Ectodermal cell (in vitro differentiated cells): ENCODE measurements around the gene TMEM107.

Experiments used
- H3K27ac ChIP-seq: 2 replicates; pipeline ENCODE4 v1.7.0; 2013; ENCODE audit warnings: mild to moderate bottlenecking, low read depth, low read length; ENCODE audit not compliant: insufficient read depth, poor library complexity, severe bottlenecking
- H3K27me3 ChIP-seq: 2 replicates; pipeline ENCODE4 v1.7.0; 2013; ENCODE audit warnings: mild to moderate bottlenecking, low read length; ENCODE audit not compliant: insufficient read depth, control insufficient read depth, poor library complexity, severe bottlenecking
- H3K36me3 ChIP-seq: one replicate; pipeline ENCODE4 v1.7.0; 2013; ENCODE audit warnings: low read length; ENCODE audit not compliant: control insufficient read depth, insufficient read depth
- H3K4me1 ChIP-seq: one replicate; pipeline ENCODE4 v1.7.0; 2013; ENCODE audit warnings: low read length; ENCODE audit not compliant: control insufficient read depth, insufficient read depth
- H3K4me3 ChIP-seq: 2 replicates; pipeline ENCODE4 v1.7.0; 2013; ENCODE audit warnings: low read depth, low read length, control low read depth; ENCODE audit not compliant: insufficient read depth
- H3K9me3 ChIP-seq: 2 replicates; pipeline ENCODE4 v1.7.0; 2013; ENCODE audit warnings: mild to moderate bottlenecking, low read length, moderate library complexity; ENCODE audit not compliant: control insufficient read depth
- WGBS, 2 experiments: methylation state at CpG; one replicate each; pipeline ENCODE4 v1.1.7; 2013; ENCODE audit warnings: missing lambda C conversion rate in 2 of 2; 5-methylcytosine and 5-hydroxymethylcytosine counted together

Gene TMEM107

DNA sequence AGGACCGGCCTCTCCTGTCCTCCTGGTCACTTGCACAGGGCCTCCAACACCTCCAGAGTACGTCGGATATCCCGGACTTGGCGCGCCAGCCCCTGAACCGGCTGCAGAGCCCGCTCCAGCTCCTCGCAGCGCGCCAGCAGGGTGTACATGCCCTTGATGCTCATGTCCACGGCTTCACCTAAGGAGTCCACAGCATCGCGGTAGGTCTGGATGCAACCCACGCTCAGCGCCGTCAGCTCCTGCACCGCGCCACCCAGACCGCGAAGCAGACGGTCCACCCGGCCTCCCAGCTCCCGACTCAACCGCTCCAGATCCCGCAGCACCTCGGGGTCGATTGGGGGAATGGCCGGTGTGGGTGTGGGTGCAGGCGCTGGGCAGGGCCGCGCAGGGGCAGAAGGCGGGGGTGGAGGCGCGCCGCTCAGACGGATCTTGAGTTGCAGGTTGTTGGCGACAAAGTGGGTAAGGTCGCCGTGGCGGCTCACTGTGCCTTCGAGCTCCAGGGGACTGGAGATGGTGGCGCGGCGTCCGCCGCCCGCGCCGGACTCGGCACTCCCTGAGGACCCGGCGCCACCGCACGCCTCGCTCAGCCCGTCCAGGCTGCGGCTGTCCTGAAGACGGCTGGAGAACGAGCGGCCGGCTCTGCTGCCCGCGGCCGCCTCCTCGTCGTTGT, 13.0 kb upstream of the TMEM107 start:
- Histone ChIP-seq H3K27me3 (peaks cover 21% of the 10 kb centered on the region), H3K36me3 (no peaks in the 10 kb centered on the region), H3K4me1 (peaks cover 17% of the 10 kb centered on the region), H3K27ac (no peak overlapping the region), H3K4me3 (peak overlapping the region; percentile 58), H3K9me3 (no peaks in the 10 kb centered on the region)
- WGBS, 2 experiments: 13% methylated on average over 67 of the region's 67 CpGs

DNA sequence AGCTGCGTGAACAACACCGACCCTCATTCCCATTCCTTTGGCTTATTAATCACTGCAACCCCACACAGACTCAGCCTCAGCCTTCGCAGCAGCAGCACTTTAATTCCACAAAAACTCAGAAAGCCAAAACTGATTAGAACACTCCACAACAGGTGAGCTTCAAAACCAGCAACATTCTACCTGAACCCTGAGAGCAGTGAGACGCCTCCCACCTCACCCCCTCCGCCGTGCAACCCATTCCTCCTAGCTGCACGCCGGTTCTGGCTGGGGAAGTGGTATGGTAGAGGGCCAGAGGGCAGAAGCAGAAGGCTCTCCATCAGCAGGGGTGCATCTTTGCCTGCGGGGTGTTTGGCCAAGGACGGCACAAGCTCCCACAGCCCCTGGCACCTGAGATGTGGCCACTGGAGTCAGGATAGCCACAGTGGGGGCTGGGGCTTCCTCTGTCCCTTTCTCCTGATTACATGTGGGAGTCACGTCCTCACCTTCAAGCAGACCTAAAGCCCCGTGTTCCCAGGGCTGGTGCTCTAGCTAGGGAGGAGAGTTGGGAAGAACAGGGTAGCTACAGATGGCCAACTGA, 12.2 kb upstream of the TMEM107 start:
- Histone ChIP-seq H3K27ac (no peak overlapping the region), H3K4me3 (peak overlapping the region; percentile 18), H3K27me3 (peaks cover 21% of the 10 kb centered on the region), H3K9me3 (no peaks in the 10 kb centered on the region), H3K4me1 (peaks cover 17% of the 10 kb centered on the region), H3K36me3 (no peaks in the 10 kb centered on the region)
- 60 to 62% methylated on average over 12 of the region's 12 CpGs for WGBS, 2 experiments

DNA sequence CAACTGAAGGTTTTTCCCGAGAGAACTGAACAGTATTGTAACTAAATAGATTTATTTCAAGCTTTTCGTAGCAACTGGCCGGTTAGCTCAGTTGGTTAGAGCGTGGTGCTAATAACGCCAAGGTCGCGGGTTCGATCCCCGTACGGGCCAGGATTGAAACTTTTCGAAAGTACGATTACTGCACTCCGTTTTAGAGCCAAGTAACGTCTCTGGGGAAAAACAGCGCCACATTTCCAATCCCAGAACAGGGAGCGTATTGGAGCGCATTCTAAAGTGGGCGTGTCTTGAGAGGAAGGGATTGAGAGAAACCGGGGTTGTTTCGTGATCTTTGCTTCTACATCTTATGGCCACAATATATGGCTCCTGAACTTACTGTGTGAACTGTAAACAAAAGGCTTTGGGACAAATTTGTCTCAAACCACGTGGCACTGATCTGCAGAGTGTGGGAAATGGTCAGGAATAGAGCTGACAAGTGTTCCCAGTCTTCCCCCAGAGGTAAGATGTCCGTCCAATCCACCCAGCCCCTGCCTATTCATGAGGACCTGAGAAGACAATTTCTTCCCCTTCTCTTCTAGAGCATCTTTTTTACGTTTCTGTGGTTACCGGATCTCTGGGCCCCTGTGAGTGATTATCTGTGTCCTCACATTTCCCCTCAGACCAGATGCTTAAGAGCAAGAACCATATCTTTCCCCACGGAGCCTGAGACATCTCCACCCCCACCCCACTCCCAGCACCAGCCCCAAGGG, 11.5 kb upstream of the TMEM107 start:
- Histone ChIP-seq H3K4me3 (peak overlapping the region; percentile 67), H3K27ac (peak overlapping the region; percentile 11), H3K36me3 (no peaks in the 10 kb centered on the region), H3K27me3 (peaks cover 21% of the 10 kb centered on the region), H3K4me1 (peaks cover 15% of the 10 kb centered on the region), H3K9me3 (no peaks in the 10 kb centered on the region)
- 3 to 4% methylated on average over 25 of the region's 25 CpGs for WGBS, 2 experiments

DNA sequence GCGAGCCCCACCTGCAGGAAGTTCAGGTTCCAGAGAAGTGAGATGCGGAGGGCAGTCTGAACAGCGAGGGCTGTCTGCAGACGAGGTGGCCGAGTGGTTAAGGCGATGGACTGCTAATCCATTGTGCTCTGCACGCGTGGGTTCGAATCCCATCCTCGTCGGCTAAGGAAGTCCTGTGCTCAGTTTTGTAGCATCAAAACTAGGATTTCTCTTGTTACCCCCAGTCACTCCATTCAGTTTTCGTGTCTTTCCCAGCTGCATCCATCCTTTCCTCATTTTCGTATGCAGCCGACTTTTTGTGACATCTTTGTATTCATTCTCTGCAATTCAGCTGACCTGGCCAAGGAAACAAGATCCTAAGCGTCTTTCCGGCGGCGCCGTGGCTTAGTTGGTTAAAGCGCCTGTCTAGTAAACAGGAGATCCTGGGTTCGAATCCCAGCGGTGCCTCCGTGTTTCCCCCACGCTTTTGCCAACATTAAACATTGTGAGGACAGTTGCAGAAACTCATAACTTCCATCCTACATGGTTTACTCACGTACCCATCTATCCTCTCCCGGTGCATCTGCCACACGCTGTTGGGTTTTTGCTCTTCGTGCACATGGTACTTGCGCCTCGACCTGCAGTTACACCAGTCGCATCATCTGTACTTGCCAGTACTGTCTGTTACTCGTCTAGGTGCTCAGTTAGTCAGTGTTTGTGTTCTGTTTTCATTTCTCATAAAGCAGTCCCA, 10.8 kb upstream of the TMEM107 start:
- H3K27ac ChIP-seq: peak overlapping the region; percentile 11
- H3K27me3 ChIP-seq: peaks cover 21% of the 10 kb centered on the region
- H3K4me3 ChIP-seq: peak overlapping the region; percentile 67
- H3K4me1 ChIP-seq: peaks cover 14% of the 10 kb centered on the region
- no peaks in the 10 kb centered on the region for H3K9me3 ChIP-seq
- no peaks in the 10 kb centered on the region for H3K36me3 ChIP-seq
- WGBS, 2 experiments: 0% methylated on average over 32 of the region's 32 CpGs

DNA sequence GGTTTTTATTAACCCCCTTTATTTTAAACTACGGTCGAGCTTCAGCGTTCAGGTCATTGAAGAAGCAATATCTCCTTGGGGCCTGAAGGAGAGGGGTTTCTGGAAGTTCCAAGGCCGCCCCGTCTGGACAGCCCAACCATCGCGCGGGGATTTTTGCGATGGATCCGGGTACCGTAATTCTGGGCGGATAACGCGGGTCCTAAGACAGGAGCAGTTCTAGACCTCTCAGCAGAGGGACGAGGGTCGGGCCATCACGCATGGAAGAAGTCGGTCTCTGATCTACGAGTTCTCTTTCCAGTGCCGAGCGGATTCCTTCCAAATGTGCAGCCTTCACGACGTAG, 10.2 kb upstream of the TMEM107 start:
- 0% methylated on average over 23 of the region's 23 CpGs for WGBS, 2 experiments
- peak overlapping the region; percentile 67 for H3K4me3 ChIP-seq
- no peak overlapping the region for H3K27ac ChIP-seq
- peaks cover 14% of the 10 kb centered on the region for H3K4me1 ChIP-seq
- H3K36me3 ChIP-seq: no peaks in the 10 kb centered on the region
- peaks cover 21% of the 10 kb centered on the region for H3K27me3 ChIP-seq
- no peaks in the 10 kb centered on the region for H3K9me3 ChIP-seq

DNA sequence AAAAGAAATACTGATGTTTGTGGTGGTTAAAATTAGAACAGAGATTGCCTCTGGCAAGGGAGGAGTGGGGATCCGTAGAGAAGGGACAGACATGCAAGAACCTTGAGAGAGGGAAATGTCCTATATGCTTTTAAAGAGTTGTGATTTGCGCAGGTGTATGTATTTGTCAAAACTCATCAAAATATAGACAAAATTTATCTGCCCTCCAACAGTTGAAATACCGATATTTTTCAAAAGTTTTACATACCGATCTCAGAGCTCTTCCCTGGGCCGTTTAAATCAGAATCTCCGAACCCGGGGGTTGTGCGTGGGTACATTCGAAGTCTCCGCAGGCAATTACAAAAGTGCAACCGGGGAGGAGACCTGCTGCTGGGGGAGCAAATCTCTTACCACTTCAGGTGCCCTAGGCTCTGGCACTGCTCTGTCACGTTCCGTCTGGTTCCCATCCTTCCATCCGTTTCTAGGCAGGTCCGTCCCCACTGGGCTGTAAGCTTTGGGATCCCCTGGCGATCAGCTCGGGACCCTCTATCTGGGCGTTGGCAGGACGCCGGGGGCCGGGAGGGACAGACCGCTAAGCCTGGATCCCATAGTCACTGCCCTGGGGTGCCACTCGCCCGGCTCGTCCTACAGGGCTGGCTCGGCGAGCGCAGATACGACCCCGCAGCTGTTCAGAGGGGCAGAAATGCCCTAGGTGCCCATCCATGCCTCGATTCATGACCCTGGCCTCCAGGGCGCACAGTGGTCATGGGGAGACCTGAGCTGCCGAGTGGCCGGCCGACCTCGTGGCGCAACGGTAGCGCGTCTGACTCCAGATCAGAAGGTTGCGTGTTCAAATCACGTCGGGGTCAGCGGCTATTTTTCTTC, 9.6 kb upstream of the TMEM107 start:
- no peaks in the 10 kb centered on the region for H3K9me3 ChIP-seq
- peak overlapping the region; percentile 67 for H3K4me3 ChIP-seq
- 2 to 3% methylated on average over 44 of the region's 44 CpGs for WGBS, 2 experiments
- H3K36me3 ChIP-seq: no peaks in the 10 kb centered on the region
- no peak overlapping the region for H3K27ac ChIP-seq
- peaks cover 14% of the 10 kb centered on the region for H3K4me1 ChIP-seq
- H3K27me3 ChIP-seq: peaks cover 21% of the 10 kb centered on the region

DNA sequence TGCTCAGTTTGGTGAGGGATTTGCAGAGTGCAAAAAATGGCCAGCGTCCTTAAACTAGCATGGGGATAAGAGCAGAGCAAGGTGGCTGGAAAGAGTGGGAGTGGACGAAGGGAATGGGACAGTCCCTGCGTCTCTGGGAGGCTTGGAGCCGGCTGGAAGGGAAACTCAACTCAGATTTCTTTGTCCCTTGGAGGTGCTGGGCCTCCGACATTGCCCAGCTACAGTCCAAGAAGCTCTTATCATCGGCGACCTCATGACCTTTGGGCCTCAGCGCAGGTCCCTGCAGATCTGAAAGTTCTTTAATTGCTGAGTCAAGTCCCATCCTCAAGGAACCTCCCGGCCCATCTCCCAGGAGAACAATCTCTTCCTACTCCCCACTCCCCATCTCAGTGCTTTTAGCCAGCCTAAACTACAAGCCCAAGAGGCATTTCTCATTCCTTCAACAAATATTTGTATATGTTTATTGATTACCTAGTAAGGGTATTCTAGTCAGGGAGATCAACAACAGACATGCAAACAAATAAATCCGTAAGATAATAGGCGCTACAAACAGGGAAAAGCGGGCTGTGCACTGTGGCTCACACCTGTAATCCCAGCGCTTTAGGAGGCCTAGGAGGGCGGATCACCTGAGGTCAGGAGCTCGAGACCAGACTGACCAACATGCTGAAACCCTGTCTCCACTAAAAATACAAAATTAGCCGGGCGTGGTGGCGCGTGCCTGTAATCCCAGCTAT, 985 bp upstream of the TMEM107 start:
- H3K27me3 ChIP-seq: no peaks in the 10 kb centered on the region
- 81 to 82% methylated on average over 19 of the region's 19 CpGs for WGBS, 2 experiments
- H3K27ac ChIP-seq: no peak overlapping the region
- H3K36me3 ChIP-seq: no peaks in the 10 kb centered on the region
- peaks cover 23% of the 10 kb centered on the region for H3K4me1 ChIP-seq
- H3K9me3 ChIP-seq: no peaks in the 10 kb centered on the region
- peak overlapping the region; percentile 63 for H3K4me3 ChIP-seq

DNA sequence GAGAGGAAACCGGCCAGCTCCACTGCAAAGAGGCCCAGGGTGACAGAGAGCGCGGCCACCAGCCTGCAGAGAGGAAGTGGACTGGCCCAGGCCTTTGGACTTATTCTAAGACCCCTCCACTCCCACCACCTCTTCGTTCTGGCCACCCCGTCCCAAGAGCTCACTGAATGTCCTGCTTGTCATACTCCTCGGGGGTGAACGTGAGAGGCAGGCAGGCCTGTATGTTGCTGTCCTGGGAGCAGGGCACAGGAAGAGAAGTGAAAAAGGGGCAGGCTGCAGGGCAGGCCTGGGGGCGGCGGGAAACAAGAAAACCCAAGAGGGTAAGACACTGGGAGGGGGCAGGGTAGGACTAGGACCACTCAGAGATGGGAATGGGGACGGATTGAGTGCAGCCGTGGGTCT, 384 bp downstream of the TMEM107 start:
- peak overlapping the region; percentile 63 for H3K4me3 ChIP-seq
- no peaks in the 10 kb centered on the region for H3K36me3 ChIP-seq
- H3K9me3 ChIP-seq: no peaks in the 10 kb centered on the region
- H3K4me1 ChIP-seq: peaks cover 23% of the 10 kb centered on the region
- 24 to 27% methylated on average over 11 of the region's 11 CpGs for WGBS, 2 experiments
- H3K27me3 ChIP-seq: no peaks in the 10 kb centered on the region
- H3K27ac ChIP-seq: peak overlapping the region; percentile 33

DNA sequence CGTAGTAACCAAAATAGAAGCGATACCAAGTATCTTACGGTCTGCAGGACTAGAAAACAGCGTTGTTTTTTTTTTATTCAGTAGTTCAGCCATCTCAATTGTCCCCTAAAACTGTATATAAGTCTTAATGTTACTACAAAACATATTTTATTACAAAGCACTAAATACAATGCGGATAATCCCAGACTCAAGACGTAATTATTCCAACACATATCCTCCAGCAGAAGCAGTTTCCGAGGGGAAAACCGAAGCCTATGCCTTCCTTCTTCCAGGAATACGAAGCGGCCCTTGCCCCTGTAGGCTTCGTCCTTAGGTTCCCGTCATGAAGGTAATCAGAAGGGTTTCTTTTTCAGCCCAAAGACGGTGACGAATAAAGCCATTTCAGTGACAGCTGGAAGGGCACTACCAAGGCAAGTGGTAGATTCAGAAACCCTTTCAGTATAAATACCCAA, 2.3 kb downstream of the TMEM107 start:
- Histone ChIP-seq H3K4me3 (peak overlapping the region; percentile 56), H3K36me3 (no peaks in the 10 kb centered on the region), H3K9me3 (no peaks in the 10 kb centered on the region), H3K27me3 (no peaks in the 10 kb centered on the region), H3K27ac (peak overlapping the region; percentile 95), H3K4me1 (peaks cover 23% of the 10 kb centered on the region)
- whole genome bisulfite sequencing, 2 experiments: 1 to 2% methylated on average over 14 of the region's 14 CpGs
